Upper lobe of left lung (tissue), 4 donors: Measurements from ENCODE around the gene PRKCH.

Experiments used
- POLR2A ChIP-seq, 4 donors: fragments of 450-650 bp; IDR thresholded peaks; one replicate each; pipeline ENCODE4 v1.5.1; 2016 to 2017; ENCODE audit warnings: antibody characterized with exemption in 4 of 4, mild to moderate bottlenecking in 2 of 4
- POLR2AphosphoS5 ChIP-seq, 2 donors: sonication (generic); formaldehyde crosslinking; IDR thresholded peaks; one replicate each; pipeline ENCODE4 v1.5.1; 2017; ENCODE audit warnings: antibody characterized with exemption in 2 of 2
- TF ChIP-seq, protein P1 (sequence below), 6 experiments: fragments of 450-650 bp in 4 of 6; fragments of 200-600 bp in 2 of 6; sonication (generic) in 2 of 6; IDR thresholded peaks; one replicate each; pipeline ENCODE4 v1.5.1; 2016 to 2019; ENCODE audit warnings: antibody characterized with exemption in 6 of 6

DNA sequence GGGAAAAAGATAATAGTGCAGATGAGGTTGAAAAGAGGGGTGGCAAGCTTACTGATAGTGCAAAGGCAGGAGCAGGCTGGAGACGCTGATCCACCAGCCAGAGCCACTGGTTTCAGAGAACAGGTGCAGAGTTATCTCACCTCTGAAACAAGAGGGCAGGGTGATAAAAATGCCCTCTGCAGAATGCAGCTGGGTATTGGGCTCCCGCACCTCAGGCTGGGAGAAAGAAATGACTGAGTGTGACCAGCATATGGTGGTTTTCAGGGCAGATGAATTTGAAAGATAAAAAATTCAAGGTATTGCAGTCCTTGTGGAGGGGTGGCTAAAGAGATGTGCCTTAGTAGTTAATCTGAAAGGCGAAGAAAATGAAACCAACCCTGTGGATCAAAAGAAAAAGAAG is 37.4 kb upstream of the PRKCH start:
- TF ChIP-seq, protein P1, sequence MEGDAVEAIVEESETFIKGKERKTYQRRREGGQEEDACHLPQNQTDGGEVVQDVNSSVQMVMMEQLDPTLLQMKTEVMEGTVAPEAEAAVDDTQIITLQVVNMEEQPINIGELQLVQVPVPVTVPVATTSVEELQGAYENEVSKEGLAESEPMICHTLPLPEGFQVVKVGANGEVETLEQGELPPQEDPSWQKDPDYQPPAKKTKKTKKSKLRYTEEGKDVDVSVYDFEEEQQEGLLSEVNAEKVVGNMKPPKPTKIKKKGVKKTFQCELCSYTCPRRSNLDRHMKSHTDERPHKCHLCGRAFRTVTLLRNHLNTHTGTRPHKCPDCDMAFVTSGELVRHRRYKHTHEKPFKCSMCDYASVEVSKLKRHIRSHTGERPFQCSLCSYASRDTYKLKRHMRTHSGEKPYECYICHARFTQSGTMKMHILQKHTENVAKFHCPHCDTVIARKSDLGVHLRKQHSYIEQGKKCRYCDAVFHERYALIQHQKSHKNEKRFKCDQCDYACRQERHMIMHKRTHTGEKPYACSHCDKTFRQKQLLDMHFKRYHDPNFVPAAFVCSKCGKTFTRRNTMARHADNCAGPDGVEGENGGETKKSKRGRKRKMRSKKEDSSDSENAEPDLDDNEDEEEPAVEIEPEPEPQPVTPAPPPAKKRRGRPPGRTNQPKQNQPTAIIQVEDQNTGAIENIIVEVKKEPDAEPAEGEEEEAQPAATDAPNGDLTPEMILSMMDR (IDR thresholded peaks at IDR 0.05) = no peak
- TF ChIP-seq POLR2A (IDR thresholded peaks at IDR 0.05) = no peak
- no peak for TF ChIP-seq POLR2AphosphoS5 (IDR thresholded peaks at IDR 0.05)
